CD4-positive, CD25-positive, alpha-beta regulatory T cell (primary cell): ENCODE measurements around the gene RBM7. TPM values are rescaled to one million over a fixed set of nuclear protein-coding genes. Genes with fewer than 3 reads are reported as not detected.

Source experiments
- ATAC-seq, 2 donors: fragments of 150-1000 bp; cut with Tn5 transposase; one replicate each; pipeline ENCODE4 v1.10.0; 2021; ENCODE audit warnings: low read depth in 2 of 2, moderate number of reproducible peaks in 2 of 2, moderate library complexity in 1 of 2
- DNase-seq, 3 donors: peaks; one replicate each; pipeline versions ENCODE4 v3.0.0 to v3.0.0-alpha.2; 2012 to 2022; ENCODE audit warnings: mixed read lengths in 1 of 3
- H3K27ac ChIP-seq: one replicate; pipeline ENCODE4 v1.7.0; 2013; ENCODE audit warnings: mild to moderate bottlenecking, low read length; ENCODE audit not compliant: insufficient read depth, poor library complexity, severe bottlenecking
- H3K27me3 ChIP-seq: one replicate; pipeline ENCODE4 v1.7.0; 2013; ENCODE audit warnings: low read length; ENCODE audit not compliant: control insufficient read depth, insufficient read depth
- H3K36me3 ChIP-seq: one replicate; pipeline ENCODE4 v1.7.0; 2013; ENCODE audit warnings: mild to moderate bottlenecking, low read length, moderate library complexity; ENCODE audit not compliant: control insufficient read depth, insufficient read depth
- H3K4me1 ChIP-seq: 2 replicates; pipeline ENCODE4 v1.7.0; 2013; ENCODE audit warnings: mild to moderate bottlenecking, low read length; ENCODE audit not compliant: insufficient read depth, control insufficient read depth, poor library complexity, severe bottlenecking
- H3K4me3 ChIP-seq: one replicate; pipeline ENCODE4 v1.7.0; 2013; ENCODE audit warnings: low read depth, mild to moderate bottlenecking, low read length, moderate library complexity
- H3K9me3 ChIP-seq, 2 experiments: 1 replicate in 1 of 2; 2 replicates in 1 of 2; pipeline ENCODE4 v1.7.0; 2013; ENCODE audit warnings: low read length in 2 of 2, mild to moderate bottlenecking in 1 of 2, moderate library complexity in 1 of 2; ENCODE audit not compliant: control insufficient read depth in 2 of 2
- H3K27ac Mint-ChIP-seq, 3 donors: one replicate each; pipeline ENCODE4 v1.8.0; 2020 to 2022; ENCODE audit warnings: mild to moderate bottlenecking in 3 of 3, mixed read lengths in 3 of 3, moderate library complexity in 2 of 3
- H3K27me3 Mint-ChIP-seq: one replicate; pipeline ENCODE4 v1.8.0; 2022; ENCODE audit warnings: mild to moderate bottlenecking, mixed read lengths
- H3K36me3 Mint-ChIP-seq: one replicate; pipeline ENCODE4 v1.8.0; 2020; ENCODE audit warnings: mixed read lengths
- H3K4me1 Mint-ChIP-seq, 4 donors: one replicate each; pipeline ENCODE4 v1.8.0; 2020 to 2022; ENCODE audit warnings: mixed read lengths in 4 of 4, mild to moderate bottlenecking in 1 of 4
- H3K4me3 Mint-ChIP-seq, 4 donors: one replicate each; pipeline ENCODE4 v1.8.0; 2020 to 2022; ENCODE audit warnings: mild to moderate bottlenecking in 4 of 4, mixed read lengths in 4 of 4, moderate library complexity in 3 of 4
- H3K9me3 Mint-ChIP-seq, 7 donors: one replicate each; pipeline ENCODE4 v1.8.0; 2020 to 2022; ENCODE audit warnings: mixed read lengths in 7 of 7, mild to moderate bottlenecking in 3 of 7, moderate library complexity in 2 of 7
- polyA plus RNA-seq, 4 donors: library from polyadenylated mRNA; unstranded; fragments of 300-500 nt; fragmentation: Illumina TruSeq; gene quantifications; one replicate each; pipeline ENCODE4 v1.2.3, GENCODE V29; 2021
- total RNA-seq: library from RNA; stranded (reverse); gene quantifications from one replicate; pipeline ENCODE4 v1.2.3, GENCODE V29; 2022

Gene RBM7
- total and polyA plus RNA-seq, 5 donors from 2014 or later: 28.7 to 57.2 (median 31.9) TPM

DNA sequence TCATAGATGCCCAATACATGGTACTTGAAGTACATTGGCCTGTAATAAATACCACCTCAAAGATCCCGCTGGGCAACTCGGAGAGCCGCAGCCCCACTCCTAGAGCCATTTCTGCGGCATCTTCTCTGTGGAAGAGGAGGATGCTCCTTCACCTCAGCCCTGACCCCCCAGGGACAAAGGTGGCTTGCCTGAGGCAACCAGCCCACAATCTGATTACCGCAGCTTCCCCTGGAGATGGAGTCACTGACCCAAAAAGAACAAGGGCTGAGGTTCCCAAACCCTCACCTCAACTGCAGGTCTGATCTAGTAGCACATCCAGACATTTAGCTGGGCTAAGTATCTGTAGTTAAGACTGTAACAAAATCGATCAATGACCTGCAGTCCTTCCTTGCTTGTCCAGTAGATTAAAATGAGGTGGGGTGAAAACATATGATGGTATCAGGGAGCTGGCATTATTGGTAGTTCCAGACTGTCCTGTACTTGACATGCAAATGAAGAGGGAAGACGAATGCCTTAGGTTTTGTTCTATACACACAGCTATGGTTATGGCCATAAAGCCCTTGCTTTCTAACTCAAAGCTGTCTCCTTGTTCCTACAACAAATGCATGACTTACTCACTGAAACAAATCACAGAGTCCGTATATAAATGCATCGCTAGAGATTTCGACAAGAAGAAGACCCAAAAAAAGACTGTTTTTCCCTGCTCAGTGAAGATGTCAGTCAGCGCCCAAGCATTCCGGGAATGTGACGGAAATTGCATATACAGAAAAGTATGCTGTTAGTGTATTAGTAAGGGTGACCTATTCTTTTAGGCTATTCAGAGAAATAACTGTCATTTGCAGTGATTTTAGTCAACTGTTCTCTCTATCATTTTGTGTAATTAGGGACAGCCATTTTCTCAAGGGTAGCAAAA is 33.9 kb upstream of the RBM7 start:
- no peaks in the 10 kb centered on the region for H3K9me3 Mint-ChIP-seq
- Histone ChIP-seq H3K27me3 (peaks cover 12% of the 10 kb centered on the region), H3K4me1 (no peaks in the 10 kb centered on the region), H3K36me3 (no peaks in the 10 kb centered on the region), H3K4me3 (no peak overlapping the region), H3K27ac (no peak overlapping the region), H3K9me3 (no peaks in the 10 kb centered on the region)
- ATAC-seq: no peak
- H3K27me3 Mint-ChIP-seq: peaks cover 16% of the 10 kb centered on the region
- no peak for DNase-seq
- no peaks in the 10 kb centered on the region for H3K36me3 Mint-ChIP-seq
- no peak overlapping the region for H3K4me3 Mint-ChIP-seq
- no peak overlapping the region for H3K27ac Mint-ChIP-seq
- H3K4me1 Mint-ChIP-seq: no peaks in the 10 kb centered on the region

- ATAC-seq: no peak
- Mint-ChIP-seq H3K36me3 (peaks cover 4% of the 10 kb centered on the region), H3K27me3 (peaks cover 16% of the 10 kb centered on the region), H3K4me3 (no peak overlapping the region), H3K4me1 (no peaks in the 10 kb centered on the region), H3K27ac (no peak overlapping the region), H3K9me3 (no peaks in the 10 kb centered on the region)
- no peaks in the 10 kb centered on the region for H3K9me3 ChIP-seq
- peaks cover 10% of the 10 kb centered on the region for H3K27me3 ChIP-seq
- H3K27ac ChIP-seq: no peak overlapping the region
- no peak for DNase-seq
- no peaks in the 10 kb centered on the region for H3K36me3 ChIP-seq
- H3K4me3 ChIP-seq: no peak overlapping the region
- H3K4me1 ChIP-seq: no peaks in the 10 kb centered on the region
Measured at GRCh38 chr11:114367244-114367957, 33.1 kb upstream of the RBM7 start.

DNA sequence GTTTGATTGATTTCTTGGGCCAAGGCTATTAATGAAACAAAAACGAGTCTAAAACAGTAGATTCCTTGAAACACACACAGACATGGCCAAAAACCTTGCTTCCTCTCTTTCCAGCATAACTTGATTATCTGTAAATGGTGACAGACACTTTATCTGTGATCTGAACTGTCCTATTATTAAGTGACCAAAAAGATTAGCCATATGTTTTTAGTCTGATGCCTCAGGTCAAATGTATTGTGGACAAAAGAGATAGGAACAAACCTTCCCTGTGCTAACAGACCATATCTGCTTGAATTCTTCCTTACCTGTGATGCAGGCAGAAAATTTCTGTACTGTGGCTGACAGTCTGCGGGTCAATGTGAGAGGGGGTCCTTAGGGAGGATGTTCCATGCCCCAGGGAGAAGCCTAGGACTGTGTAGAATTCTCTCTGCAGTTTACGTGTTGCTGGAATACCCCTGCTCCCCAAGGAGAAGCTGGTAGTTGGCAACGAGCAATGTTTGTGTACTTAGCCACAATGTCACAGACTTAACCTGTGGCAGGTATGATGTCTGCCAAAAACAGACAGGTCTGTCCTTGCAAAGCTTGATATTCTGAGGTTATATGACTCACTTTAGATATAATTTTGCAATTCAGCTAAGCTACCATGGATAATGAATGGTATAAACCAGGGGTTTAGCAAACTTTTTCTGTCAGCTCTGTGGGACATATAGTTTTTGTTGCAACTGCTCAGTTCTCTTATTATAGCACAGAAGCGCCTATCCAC is 31.4 kb upstream of the RBM7 start:
- ATAC-seq: no peak
- Histone ChIP-seq H3K27ac (no peak overlapping the region), H3K4me1 (no peaks in the 10 kb centered on the region), H3K4me3 (no peak overlapping the region), H3K36me3 (no peaks in the 10 kb centered on the region), H3K27me3 (peaks cover 8% of the 10 kb centered on the region), H3K9me3 (no peaks in the 10 kb centered on the region)
- H3K4me1 Mint-ChIP-seq: no peaks in the 10 kb centered on the region
- no peak for DNase-seq
- no peak overlapping the region for H3K4me3 Mint-ChIP-seq
- peaks cover 4% of the 10 kb centered on the region for H3K36me3 Mint-ChIP-seq
- H3K27me3 Mint-ChIP-seq: peaks cover 9% of the 10 kb centered on the region
- no peak overlapping the region for H3K27ac Mint-ChIP-seq
- H3K9me3 Mint-ChIP-seq: no peaks in the 10 kb centered on the region

- Histone ChIP-seq H3K27me3 (no peaks in the 10 kb centered on the region), H3K36me3 (no peaks in the 10 kb centered on the region), H3K27ac (no peak overlapping the region), H3K4me3 (no peak overlapping the region), H3K9me3 (no peaks in the 10 kb centered on the region), H3K4me1 (no peaks in the 10 kb centered on the region)
- ATAC-seq (no peak), DNase-seq (no peak)
- Mint-ChIP-seq H3K9me3 (no peaks in the 10 kb centered on the region), H3K4me3 (no peak overlapping the region), H3K27ac (no peak overlapping the region), H3K36me3 (peaks cover 4% of the 10 kb centered on the region), H3K27me3 (peaks cover 23% of the 10 kb centered on the region), H3K4me1 (no peaks in the 10 kb centered on the region)
Measured at GRCh38 chr11:114375052-114375451, 25.4 kb upstream of the RBM7 start.

DNA sequence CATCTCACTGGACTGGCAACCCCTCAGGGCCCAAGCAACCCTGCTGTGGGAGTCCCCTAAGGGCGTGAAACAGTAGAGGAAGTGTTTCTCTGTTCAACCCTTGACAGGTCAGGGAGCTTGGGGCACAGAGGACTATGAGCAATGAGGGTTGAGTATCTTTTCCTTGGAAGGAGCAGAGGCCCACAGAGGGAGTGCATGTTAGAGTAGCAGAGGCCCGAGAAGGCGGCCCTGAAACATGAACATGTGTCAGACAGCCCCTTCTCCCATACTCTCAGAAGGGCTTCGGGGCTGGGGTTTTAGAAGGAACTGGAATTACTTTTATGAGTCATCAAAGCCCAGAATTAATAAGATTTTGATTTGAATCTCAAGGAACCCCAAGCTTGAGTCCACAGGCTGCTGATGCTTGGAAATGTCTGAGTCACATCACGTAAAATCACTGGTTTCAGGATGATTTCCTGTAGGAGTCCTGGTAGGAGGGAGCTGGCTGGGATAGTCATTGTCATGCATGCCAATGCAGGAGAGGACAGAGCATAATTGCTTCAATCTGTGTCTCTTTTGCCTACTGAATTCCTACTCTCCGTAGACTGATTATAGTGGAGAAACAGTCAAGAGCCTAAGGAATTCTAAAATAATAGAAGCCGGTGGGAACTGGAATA is 22.7 kb upstream of the RBM7 start:
- Mint-ChIP-seq H3K9me3 (peaks cover 0 to 3% (median 0%) of the 10 kb centered on the region in 7 donors), H3K4me1 (peaks cover 0 to 6% (median 0%) of the 10 kb centered on the region in 4 donors), H3K36me3 (no peaks in the 10 kb centered on the region), H3K27me3 (peaks cover 31% of the 10 kb centered on the region), H3K4me3 (no peak overlapping the region), H3K27ac (no peak overlapping the region)
- Histone ChIP-seq H3K27ac (no peak overlapping the region), H3K27me3 (peaks cover 3% of the 10 kb centered on the region), H3K36me3 (no peaks in the 10 kb centered on the region), H3K4me1 (no peaks in the 10 kb centered on the region), H3K4me3 (no peak overlapping the region), H3K9me3 (peaks cover 3% of the 10 kb centered on the region in 2 experiments)
- ATAC-seq: no peak
- DNase-seq: no peak

DNA sequence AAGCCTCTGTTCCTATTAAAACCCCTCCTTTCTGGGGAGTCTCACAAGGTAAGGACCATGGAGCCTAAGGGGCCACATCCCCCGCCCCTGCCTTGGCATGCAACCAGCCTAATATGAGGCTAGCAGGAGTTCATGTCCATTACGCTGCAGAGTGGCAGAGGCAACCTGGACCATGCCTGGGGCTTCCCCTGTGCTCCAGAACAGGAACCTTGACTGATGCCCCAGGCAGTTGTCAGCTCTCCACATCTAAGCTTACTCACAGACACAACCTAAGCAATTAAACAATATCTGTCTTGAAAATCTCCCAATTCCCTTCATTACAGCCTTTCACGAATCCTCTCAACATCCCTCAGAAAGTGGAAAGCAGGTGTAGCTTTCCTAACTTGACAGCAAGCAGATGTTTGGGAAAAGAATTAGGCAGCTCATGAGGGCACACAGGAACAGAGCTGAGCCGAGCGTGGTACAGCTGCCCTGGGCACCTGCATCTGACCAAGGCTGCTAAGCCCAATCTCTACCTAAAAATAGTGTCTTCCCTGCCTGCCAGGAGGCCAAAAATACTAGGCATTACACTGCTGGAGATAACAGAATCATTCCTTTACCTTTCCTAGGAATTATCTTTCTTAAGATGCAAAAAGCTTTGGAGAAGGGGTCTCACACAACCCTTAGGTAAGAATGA is 20.9 kb upstream of the RBM7 start:
- H3K4me1 ChIP-seq: no peaks in the 10 kb centered on the region
- no peaks in the 10 kb centered on the region for H3K36me3 ChIP-seq
- H3K9me3 Mint-ChIP-seq: peaks cover 0 to 7% (median 0%) of the 10 kb centered on the region in 7 donors

DNA sequence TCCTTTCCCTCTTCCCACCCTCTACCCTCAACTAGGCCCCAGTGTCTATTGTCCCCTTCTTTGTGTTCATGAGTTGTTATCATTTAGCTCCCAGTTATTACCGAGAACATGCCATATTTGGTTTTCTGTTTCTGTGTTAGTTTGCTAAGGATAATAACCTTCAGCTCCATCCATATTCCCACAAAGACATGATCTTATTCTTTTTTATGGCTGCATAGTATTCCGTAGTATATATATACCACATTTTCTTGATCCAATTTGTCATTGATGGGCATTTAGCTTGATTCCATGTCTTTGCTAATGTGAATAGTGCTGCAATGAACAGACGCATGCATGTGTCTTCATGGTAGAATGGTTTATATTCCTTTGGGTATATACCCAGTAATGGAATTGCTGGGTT is 18.0 kb upstream of the RBM7 start:
- H3K9me3 ChIP-seq: peaks cover 3% of the 10 kb centered on the region in 2 experiments
- H3K4me1 Mint-ChIP-seq: peaks cover 0 to 6% (median 0%) of the 10 kb centered on the region in 4 donors
- no peak overlapping the region for H3K4me3 Mint-ChIP-seq
- ATAC-seq (no peak), DNase-seq (no peak)
- no peaks in the 10 kb centered on the region for H3K36me3 ChIP-seq
- no peak overlapping the region for H3K4me3 ChIP-seq
- H3K27me3 ChIP-seq: peaks cover 16% of the 10 kb centered on the region
- no peak overlapping the region for H3K27ac ChIP-seq
- peaks cover 26% of the 10 kb centered on the region for H3K27me3 Mint-ChIP-seq
- H3K9me3 Mint-ChIP-seq: peaks cover 0 to 7% (median 0%) of the 10 kb centered on the region in 7 donors
- no peaks in the 10 kb centered on the region for H3K4me1 ChIP-seq
- no peak overlapping the region for H3K27ac Mint-ChIP-seq
- H3K36me3 Mint-ChIP-seq: no peaks in the 10 kb centered on the region

More for the DNA sequence above, 20.9 kb upstream of the RBM7 start:
- no peak for ATAC-seq
- Histone ChIP-seq H3K27ac (no peak overlapping the region), H3K4me3 (no peak overlapping the region), H3K9me3 (peaks cover 3% of the 10 kb centered on the region in 2 experiments), H3K27me3 (peaks cover 7% of the 10 kb centered on the region)
- Mint-ChIP-seq H3K36me3 (no peaks in the 10 kb centered on the region), H3K4me3 (no peak overlapping the region), H3K27me3 (peaks cover 34% of the 10 kb centered on the region), H3K27ac (no peak overlapping the region), H3K4me1 (peaks cover 0 to 6% (median 0%) of the 10 kb centered on the region in 4 donors)
- no peak for DNase-seq
